ENCODE results near the gene TPCN1.

TPCN1 gene

DNA sequence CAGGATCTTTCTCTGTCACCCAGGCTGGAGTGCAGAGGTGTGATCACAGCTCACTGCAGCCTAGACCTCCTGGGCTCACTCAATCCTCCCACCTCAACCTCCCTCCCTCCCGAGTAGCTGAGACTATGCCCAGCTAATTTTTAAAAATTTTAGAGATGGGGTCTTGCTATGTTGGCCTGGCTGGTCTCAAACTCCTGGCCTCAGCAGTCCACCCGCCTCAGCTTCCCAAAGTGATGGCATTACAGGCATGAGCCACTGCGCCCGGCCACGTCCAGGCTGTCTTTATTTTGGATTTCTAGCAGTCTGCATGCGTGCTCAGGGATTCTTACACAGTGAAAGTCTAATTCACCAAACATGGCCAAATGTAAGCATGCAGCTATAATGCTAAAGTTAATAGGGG, 95.9 kb downstream of the TPCN1 start:
- DNase-seq: no peak

DNA sequence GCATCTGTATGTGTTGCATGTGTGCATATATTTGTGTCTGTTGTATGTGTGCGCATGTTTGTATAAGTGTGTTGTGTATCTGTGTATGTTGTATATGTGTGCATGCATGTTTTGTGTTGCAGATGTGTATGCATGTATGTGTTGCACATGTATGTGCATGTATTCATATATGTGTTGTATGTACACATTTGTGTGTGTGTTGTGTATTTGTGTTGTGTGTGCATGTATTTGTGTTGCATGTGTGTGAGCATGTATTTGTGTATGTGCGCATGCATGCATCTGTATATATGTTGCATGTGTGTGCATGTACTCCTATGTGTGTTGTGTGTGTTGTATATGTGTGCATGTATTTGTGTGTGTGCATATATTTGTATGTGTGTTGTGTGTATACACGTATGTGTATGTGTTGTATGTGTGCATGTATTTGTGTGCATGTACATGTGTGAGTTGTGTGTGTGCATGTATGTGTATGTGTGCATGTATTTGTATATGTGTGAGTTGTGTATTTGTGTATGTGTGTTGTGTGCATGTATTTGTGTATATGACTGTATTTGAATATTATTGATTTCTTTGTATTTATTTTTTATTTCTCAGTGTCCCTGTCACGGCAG, 96.9 kb downstream of the TPCN1 start:
- no peak for DNase-seq

DNA sequence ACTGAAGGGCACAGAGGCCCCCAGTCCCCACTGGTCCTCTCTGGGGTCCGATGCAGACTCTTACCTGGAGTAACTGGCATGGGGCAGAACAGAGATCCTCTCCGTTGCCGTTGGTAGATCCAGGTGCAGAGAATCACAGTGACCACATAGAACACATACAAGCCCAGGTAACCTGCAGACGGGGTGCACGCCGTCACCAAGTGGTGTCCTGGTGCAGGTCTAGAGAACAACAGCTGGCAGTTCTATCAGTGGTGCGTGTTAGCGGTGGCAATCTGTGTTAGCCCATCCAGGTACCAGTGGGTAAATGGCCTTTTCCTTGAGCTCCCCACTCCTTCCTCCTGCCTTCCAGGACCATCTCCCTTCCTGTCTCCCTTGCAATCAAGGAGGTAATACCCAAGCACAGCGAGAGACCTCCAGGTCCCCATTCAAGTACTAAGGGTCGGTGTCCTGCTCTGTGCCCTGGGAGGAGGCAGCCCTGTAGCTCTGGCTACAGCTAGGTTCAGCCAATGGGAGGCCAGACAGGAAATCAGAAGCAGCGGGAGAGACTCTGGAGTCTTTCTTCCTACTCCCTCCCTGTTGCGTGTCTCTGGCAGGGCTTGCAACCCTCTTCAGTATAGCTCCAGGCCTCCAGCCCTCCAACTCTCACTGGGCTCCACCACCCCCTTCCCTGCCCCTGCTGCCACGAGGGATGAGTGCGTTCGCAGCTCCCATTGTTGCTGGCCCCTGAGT, 97.8 kb downstream of the TPCN1 start:
- DNase-seq: no peak

DNA sequence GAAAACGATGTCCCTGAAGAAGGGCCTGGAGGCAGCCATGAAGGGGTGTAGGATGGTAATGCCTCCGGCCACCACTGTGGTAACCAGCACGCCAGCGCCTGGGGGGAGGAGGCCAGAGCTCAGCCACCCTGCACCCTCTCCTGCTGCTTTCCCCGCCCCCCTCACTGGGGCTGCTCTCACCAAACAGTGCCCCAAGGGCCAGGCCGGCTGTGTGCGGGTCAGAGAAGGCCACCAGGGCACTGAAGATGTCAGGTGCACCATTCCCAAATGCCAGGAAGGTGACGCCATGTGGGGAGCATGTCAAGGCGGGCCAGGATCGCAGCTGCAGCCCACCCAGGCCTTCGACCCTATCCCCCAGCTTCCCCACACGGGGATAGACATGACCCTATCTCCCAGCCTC, 99.1 kb downstream of the TPCN1 start:
- no peak for DNase-seq

DNA sequence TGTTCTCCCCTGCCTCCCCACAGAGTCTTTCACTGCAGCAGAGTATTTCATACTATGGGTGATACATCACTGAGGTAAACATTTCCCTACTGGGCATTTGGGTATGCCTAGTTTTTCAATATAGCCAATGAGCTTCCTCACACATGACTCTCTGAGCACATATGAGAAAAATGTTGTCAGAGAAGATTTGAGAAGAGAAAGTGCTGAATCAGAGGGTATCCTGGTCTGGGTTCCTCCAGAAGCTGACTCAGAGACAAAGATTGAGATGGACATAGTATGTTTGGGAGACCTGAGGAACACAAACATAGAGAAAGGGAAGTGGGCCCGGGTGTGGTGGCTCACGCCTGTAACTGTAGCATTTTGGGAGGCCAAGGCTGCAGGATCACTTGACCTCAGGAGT, 101.1 kb downstream of the TPCN1 start:
- no peak for DNase-seq

DNA sequence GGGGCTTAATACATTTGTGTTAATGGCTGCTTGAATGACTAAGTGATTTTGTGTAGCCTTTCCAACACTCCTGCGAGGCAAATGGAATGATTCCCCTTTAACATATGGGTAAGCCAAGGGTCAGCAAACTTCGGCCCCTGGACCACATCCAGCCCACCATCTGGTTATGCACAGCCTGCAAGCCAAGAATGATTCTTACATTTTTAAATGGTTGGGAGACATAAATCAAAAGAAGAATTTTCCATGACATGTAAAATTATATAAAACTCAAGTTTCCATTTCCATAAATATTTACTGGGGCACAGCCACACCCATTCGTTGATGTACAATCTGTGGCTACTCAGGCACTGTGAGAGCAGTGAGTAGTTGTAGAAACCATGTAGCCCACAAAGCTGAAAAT, 104.7 kb downstream of the TPCN1 start:
- no peak for DNase-seq

DNA sequence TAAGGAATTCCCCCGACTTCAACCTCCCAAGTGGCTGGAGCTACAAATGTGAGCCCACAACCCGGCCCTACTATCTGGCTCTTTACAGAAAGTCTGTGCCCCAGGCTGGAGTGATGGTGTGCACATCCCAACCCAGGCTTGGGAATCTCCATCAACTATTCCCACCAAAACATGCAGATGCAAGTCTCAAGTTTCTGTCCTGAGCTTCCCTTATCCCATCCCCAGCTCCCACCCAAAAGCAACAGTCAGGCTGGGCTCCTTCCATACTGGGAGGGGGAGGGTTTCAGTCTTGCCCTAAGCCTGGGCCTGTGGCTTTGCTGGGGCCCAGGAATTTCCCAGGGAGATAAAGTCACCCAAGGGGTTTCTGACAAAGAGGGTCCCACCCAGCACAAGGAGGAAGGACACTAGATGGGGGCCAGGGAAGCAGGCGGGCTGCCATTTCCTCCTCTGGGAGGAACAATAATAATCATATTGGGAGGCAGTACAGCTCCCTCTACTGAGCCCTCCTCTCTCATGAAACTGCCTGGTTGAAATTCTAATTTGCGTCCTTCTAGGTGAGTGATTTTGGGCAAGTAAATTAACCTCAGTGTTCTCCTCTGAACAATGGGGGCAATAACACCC, 105.6 kb downstream of the TPCN1 start:
- no peak for DNase-seq

DNA sequence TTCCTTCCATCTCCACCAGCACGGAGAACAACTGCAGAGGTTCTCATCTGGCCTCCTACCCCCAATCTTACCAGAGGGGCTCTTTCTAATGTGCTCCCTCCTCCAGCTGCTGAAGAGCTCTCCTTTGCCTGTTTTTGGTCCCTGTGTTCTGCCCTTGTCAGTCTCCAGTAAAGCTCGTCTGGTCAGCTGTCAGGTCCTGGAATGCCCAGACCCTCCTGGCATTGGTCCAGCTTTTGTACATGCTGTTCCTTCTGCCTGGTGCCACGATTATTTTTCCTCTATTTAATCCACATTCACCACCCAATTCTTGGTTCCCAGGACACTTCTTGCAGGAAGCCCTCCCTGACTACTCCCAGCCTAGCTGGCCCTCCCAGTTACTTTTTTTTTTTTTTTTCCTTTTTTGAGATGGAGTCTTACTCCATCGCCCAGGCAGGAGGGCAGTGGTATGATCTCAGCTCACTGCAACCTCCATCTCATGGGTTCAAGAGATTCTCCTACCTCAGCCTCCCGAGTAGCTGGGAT, 107.2 kb downstream of the TPCN1 start:
- DNase-seq: no peak

DNA sequence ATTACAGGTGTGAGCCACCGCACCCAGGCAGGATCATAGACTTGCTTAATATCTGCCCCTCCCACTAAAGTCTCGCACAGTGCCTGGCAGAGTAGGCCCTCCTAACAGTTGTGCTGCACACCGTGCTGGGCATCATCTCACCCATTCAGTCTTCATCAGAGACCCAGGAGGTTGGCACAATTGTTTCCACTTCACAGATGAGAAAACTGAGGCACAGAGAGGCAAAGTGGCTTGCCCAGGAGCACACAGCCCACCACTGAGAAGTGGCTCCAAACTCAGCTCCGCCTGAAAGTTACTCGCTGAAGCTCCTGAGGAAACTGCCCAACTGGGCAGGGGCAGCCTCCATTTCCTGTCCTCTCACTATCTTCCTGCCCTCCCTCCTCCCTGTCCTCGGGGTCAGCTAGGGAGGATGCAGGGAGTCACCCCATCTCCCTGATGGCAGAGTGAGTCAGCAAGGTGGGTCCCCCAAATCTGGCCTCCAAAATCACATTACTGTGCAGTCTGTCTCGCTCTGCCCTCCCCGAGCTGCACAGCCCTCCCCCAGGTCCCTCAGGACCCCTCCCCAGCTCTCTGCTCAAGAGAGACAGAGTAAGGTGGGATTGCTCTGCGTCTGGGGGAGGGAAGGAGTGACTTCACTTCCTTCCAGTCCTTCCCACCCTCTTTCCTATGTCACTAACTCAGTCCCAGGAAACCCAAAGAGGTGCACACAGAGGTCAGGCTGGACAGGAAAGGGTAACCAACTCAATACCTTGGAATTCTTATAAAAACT, 107.9 kb downstream of the TPCN1 start:
- DNase-seq: no peak

DNA sequence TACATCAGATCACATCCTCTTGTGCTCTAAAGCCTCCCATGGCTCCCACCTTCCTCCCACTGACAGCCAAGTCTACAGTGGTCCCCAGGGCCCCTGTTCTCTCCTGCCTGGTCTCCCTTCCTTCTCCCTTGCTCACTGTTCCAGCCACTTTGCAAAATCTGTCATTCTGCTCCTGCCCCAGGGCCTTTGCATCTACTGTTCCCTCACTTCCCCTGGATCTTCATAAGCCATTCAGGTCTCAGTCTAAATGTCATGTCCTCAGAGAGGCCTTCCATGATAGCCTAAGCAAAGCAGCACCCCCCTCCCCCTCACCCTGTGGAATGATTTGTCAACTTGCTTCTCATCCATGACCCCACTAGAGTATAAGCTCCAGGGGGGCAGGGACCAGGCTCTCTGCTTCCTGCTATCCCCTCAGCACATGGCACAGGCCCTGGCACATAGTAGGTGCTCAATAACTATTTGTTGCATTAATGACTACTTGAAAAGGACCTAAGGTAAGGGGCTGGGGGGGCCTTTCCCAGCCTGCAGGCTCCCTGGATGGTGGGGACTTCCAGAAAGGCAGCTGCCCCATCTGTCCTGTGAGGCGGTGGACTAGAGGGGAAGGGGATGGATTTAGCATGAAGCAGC, 108.6 kb downstream of the TPCN1 start:
- DNase-seq: no peak

DNA sequence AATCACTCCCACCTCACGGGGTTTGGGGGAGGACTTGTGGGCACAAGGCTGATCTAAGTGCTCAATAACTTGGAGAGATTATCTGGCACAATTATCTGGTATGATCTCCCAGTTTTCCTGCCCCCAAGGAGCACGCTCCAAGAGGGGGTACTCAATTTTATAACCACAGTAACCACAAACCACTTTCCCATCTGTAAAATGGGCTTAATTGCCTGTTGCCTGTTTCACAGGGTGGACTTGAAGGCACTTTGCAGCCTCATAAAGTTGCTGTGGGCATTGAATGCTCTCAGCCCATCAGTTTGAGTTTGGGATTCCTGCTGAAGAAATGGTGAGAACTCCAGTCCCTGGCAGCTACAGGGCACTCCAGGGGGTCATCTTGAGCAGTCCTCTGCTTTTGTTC, 109.2 kb downstream of the TPCN1 start:
- DNase-seq: no peak

DNA sequence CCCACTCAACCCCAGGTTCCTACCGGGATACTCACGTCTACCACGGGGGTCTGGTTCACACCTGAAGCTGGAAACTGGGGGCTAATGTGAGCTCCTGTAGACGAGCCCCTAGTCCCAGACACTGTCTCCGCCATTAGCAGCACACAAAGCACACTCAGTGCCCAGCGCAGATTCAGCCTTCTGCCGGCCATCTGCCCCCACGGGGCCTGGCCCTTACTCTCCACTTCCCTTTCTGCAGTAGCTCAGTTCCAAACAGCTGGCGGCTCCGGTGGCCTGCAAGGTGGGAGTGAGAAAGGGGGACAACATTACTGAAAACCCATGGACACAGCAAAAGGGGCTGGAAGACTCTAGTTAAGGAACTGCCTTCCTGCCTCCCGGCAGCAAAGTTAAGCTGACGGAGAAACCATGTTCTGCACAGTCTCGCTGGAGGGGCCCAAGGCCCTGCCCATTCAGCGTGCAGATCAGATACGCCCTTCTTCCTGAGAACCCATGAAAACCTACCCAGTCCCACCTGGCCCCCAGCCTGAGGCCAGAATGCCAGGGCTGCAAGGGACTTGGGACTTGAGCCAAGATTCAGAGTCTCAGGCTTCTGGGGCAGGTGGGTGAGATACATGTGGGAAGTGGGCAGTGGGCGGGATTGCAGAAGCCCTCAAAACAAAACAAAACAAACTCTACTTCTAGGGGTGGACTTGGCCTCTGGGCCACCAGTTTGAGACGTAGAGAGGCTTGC, 111.6 kb downstream of the TPCN1 start:
- no peak for DNase-seq

DNA sequence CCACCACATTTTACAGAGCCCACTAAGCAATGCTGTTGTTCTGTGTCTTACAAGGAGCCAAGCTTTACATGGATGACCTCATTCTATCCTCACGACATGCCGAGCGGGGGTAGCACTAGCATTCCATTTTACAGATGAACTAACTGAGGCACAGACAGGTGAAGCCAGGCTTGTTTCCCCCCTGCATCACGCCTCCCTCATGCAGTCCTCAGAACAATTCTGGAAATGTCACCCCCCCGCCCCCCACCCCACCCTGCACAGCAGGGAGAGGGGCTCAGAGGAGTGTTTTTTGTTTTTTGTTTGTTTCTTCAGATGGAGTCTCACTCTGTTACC, 112.1 kb downstream of the TPCN1 start:
- no peak for DNase-seq

DNA sequence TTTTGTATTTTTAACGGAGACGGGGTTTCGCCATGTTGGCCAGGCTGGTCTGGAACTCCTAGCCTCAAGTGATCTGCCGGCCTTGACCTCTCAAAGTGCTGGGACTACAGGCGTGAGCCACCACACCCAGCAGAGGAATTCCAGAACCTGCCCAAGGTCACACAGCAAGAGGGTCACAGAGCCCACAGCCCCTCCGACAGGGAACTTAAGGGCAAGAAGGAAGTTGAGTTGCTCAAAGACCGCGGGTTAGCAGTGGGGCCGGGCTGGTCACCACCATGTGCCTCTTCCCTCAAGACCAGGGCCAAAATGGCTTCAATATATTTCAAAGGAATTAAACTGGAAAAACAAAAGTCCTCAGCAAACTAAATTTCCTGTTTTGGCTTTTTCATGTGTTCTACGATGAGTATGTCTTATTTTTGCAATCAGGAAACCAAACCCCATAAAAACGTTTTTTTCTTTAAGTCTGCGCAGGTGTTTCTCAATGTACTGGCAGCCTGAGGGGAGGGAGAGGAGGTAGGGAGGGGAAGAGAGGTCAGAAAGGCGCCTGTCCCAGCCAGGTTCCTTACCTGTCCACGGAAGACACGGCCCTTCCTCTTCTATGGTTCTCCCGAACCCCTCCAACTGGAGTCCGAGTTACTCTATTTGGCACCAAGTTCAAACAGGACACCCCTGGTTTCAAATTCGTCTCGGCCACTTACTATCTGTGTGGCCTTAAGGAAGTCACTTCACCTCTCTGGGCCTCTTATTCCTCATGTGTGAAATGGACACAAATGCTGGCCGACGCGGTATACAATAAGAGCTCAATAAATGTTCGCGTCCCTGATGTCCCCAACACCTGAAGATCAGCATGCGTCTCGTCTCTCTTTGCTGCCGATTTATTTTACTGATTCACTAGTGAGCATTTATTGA, 112.9 kb downstream of the TPCN1 start:
- no peak for DNase-seq

DNA sequence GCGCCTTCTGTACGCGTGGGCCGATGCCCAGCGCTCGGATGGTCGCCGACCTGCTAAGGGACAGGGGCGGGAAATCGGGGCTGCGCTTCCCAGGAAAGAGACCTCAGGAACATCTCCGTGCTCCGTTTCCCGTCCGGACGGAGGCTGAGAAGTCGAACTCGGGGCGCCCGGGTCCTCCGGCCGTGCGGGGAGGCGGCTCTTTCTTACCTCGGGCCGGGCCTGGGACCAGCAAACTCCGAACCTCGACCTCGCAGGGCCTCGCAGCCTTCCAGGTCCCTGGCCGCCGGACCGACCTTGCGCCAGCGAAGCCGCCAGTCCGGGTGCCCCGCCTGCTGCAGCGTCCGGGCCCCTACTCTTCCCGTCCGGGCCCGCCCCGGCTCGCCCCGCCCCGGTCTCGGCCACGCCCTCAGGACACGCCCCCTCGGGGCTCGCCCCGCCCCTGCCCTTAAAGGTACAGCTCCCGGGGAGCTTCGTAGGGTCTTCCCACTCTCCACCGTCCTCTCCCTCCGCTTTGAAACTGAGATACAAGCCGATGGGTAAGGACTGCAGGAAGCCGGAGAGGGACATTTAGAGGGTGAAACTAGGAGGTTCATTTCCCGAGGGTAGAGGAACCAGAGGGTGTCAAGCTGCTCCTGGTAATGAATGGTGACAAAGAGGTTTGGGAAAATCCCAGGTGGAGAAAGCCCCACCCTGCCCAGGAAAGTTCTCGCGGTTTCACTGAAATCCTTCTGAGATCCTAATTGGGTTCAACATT, 113.7 kb downstream of the TPCN1 start, which contains the start of gene SLC8B1:
Gene SLC8B1, minus strand, starts transcription at position 324 of the 754 bp plus-strand sequence. CDS start 2,231 bp downstream, outside the sequence.
- peak; percentile 96 for DNase-seq

DNA sequence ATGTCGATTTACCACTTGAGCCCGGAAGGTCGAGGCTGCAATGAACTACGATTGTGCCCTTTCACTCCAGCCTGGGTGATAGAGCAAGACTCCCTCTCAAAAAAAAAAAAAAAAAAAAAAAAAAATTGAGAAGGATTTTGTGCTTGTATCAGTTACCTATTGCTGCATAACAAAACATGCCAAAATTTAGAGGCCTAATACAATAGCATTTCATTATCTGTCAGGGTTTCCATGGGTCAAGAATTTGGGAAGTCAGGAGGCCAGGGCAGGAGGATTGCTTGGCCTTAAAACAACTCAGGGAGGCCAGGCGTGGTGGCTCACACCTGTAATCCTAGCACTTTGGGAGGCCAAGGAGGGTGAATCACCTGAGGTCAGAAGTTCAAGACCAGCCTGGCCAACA, 118.3 kb downstream of the TPCN1 start:
- no peak for DNase-seq

DNA sequence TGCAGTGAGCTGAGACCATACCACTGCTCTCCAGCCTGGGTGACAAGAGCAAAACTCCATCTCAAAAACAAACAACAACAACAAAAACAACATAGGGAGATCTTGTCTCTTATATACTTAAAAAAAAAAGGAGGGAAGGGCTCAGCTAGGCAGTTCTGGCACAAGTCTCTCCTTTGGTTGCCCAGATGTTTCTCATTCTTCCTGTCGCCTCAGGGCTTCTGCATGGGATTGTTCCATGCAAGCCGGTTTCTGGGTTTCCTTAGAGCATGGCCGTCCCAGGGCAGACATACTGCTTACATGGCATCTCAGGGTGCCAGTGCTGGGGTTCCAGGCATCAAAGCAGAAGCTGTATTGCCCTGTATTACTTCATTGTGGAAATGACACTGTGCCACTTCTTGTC, 118.8 kb downstream of the TPCN1 start:
- no peak for DNase-seq

DNA sequence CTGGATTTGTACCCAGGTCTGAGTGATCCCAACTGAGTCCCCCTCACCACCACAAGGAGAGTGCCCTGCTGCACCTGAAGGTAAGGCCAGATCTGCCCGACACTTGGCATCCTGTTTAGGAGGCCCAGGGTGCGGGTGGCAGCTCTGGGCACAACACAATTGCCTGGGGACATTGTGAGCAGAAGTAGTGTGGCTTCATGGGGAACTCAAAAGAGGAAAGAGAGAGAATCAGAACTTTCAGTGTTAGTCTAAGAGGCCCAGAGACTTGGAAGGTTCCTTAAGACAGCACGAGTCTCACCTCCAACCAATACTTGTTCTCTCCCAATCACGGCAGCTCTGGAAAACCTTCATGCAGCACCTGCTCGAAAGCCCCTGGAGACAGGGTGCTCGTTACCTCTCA, 120.3 kb downstream of the TPCN1 start:
- no peak for DNase-seq

DNA sequence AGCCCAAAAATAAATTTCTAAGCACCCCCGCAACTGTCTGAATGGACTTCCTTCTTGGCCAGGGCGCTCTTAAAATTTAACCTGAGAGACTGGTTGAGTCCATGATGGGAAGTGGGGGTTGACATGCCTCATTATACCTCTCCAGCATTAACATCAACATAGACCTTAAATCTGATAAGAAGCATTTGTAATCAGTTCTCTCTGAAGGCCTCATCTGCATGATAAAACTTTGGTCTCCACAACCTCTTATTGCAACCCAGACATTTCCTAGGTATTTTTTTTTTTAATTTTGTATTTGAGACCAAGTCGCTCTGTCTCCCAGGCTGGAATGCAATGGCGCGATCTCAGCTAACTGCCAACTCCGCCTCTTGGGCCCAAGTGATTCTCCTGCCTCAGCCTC, 124.1 kb downstream of the TPCN1 start:
- no peak for DNase-seq

DNA sequence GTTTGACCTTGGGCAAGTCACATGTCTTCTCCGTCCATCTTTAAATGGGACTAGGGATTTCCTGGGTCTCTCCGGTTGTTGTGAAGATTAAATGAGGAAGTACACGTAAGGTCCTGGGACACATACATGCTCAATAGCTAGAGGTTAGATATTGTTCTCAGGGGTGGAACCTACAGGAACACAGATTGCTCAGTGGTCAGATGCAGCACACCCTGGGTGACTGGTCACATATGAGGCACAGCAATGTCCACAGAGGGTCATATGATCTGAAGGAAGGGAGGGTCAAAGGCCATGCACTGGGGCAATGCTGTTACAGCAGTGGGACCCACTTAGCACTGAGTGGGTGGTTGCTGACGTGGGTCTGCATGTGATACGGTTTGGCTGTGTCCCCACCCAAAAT, 125.1 kb downstream of the TPCN1 start:
- no peak for DNase-seq

Data from islet precursor cell (in vitro differentiated cells).